ENCODE data around the gene INTS7.

INTS7 gene

GRCh38 chr1:211909395-211909794, 126.0 kb downstream of the INTS7 start:
- no peak for DNase-seq (ENCODE audit: low read depth, low spot score)

GRCh38 chr1:211908951-211909350, 126.4 kb downstream of the INTS7 start:
- no peak for DNase-seq (ENCODE audit: low read depth, low spot score)

GRCh38 chr1:211908453-211908852, 126.9 kb downstream of the INTS7 start:
- DNase-seq (ENCODE audit: low read depth, low spot score), result no peak

GRCh38 chr1:211903490-211904245, 131.7 kb downstream of the INTS7 start:
- DNase-seq (ENCODE audit: low read depth, low spot score), result no peak

- no peak for DNase-seq (ENCODE audit: low read depth, low spot score)
These were observed 132.6 kb downstream of the INTS7 start for GRCh38 chr1:211902624-211903291.

GRCh38 chr1:211901945-211902344, 133.4 kb downstream of the INTS7 start:
- no peak for DNase-seq (ENCODE audit: low read depth, low spot score)

- no peak for DNase-seq (ENCODE audit: low read depth, low spot score)
These were observed 134.9 kb downstream of the INTS7 start for GRCh38 chr1:211900441-211900840.

- no peak for DNase-seq (ENCODE audit: low read depth, low spot score)
These were observed 138.4 kb downstream of the INTS7 start for GRCh38 chr1:211896958-211897357.

- no peak for DNase-seq (ENCODE audit: low read depth, low spot score)
These were observed 140.1 kb downstream of the INTS7 start for GRCh38 chr1:211895126-211895759.

- DNase-seq (ENCODE audit: low read depth, low spot score), result no peak
These were observed 141.0 kb downstream of the INTS7 start for GRCh38 chr1:211894312-211894711.

- no peak for DNase-seq (ENCODE audit: low read depth, low spot score)
These were observed 142.1 kb downstream of the INTS7 start for GRCh38 chr1:211893260-211893659.

GRCh38 chr1:211892577-211892976, 142.8 kb downstream of the INTS7 start:
- DNase-seq (ENCODE audit: low read depth, low spot score), result no peak

- no peak for DNase-seq (ENCODE audit: low read depth, low spot score)
These were observed 143.6 kb downstream of the INTS7 start for GRCh38 chr1:211891708-211892107.
